HCT116 (cell line): Measurements from ENCODE around the gene KDM3B. TPM values are rescaled to one million over a fixed set of nuclear protein-coding genes. Genes with fewer than 3 reads are reported as not detected.

Experiments
- ATAC-seq: fragments of 200-7000 bp; cut with Tn5 transposase; 2 replicates; pipeline ENCODE4 v1.9.1; 2020; ENCODE audit warnings: mild to moderate bottlenecking, moderate library complexity
- BruUV-seq: library from RNA; stranded (reverse); fragments of 400-500 nt; replicated peaks from 2 replicates; lab custom pipeline; 2021; lab: Mats Ljungman, UMichigan
- CTCF ChIA-PET: fragments of 300-600 bp; sonication (Branson Sonifier 250); formaldehyde crosslinking; loops from one replicate; lab custom pipeline; 2021; ENCODE audit warnings: antibody characterized with exemption; lab: Charles Lee
- POLR2A ChIA-PET: fragments of 300-600, 350-600 bp; sonication (Branson Sonifier 250); formaldehyde crosslinking; loops from one replicate; lab custom pipeline; 2021; ENCODE audit warnings: antibody characterized with exemption; lab: Charles Lee
- RAD21 ChIA-PET, 2 experiments: fragments of 300-600 bp; sonication (Branson Sonifier 250); formaldehyde crosslinking; loops; one replicate each; lab custom pipeline; 2023; ENCODE audit warnings: low total read pairs in 2 of 2; ENCODE audit not compliant: uncharacterized antibody in 2 of 2, unreplicated experiment in 2 of 2, low non-redundant PET in 1 of 2; lab: Charles Lee
- DNase-seq: peaks from one replicate; pipeline ENCODE4 v3.0.0-alpha.2; 2010; ENCODE audit warnings: low read depth, low spot score
- H2AFZ ChIP-seq: fragments of 200-600 bp; shearing (Covaris generic), sonication (generic); 2 replicates; pipeline ENCODE4 v1.6.1; 2017; ENCODE audit warnings: low read depth, mixed run types, mixed read lengths, antibody characterized with exemption, low read length; ENCODE audit not compliant: poor library complexity, severe bottlenecking
- H3K27ac ChIP-seq: 2 replicates; pipeline ENCODE4 v1.5.1; 2012; ENCODE audit warnings: low read depth, low read length
- H3K27me3 ChIP-seq: fragments of 200-600 bp; sonication (generic); 2 replicates; pipeline ENCODE4 v1.6.1; 2016; ENCODE audit warnings: mixed run types, low read length, mixed read lengths; ENCODE audit not compliant: insufficient read depth
- H3K36me3 ChIP-seq, 2 experiments: fragments of 200-500 bp in 1 of 2; fragments of 200-600 bp in 1 of 2; sonication (Bioruptor generic) in 1 of 2; sonication (generic) in 1 of 2; 2 replicates each; pipeline versions ENCODE4 v1.5.1 to v1.6.1; 2014 to 2016; ENCODE audit warnings: low read length in 2 of 2, inconsistent platforms in 1 of 2, mixed read lengths in 1 of 2, mixed run types in 1 of 2; ENCODE audit not compliant: insufficient read depth in 2 of 2, control insufficient read depth in 1 of 2
- H3K4me1 ChIP-seq, 2 experiments: fragments of 200-600 bp in 1 of 2; sonication (generic) in 1 of 2; 2 replicates each; pipeline versions ENCODE4 v1.5.1 to v1.6.1; 2012 to 2017; ENCODE audit warnings: low read length in 2 of 2, inconsistent platforms in 1 of 2, mild to moderate bottlenecking in 1 of 2, mixed read lengths in 1 of 2, mixed run types in 1 of 2, moderate library complexity in 1 of 2; ENCODE audit not compliant: insufficient read depth in 2 of 2, control insufficient read depth in 1 of 2
- H3K4me2 ChIP-seq: fragments of 200-600 bp; sonication (generic); 2 replicates; pipeline ENCODE4 v1.6.1; 2017; ENCODE audit warnings: mixed run types, low read length, mixed read lengths
- H3K4me3 ChIP-seq, 2 experiments: fragments of 200-600 bp in 1 of 2; sonication (generic) in 1 of 2; replicated peaks in 1 of 2; 2 replicates each; pipeline ENCODE4 v1.5.1; 2011 to 2016; ENCODE audit warnings: low read length in 2 of 2, control low read depth in 1 of 2, low read depth in 1 of 2, mild to moderate bottlenecking in 1 of 2, mixed read lengths in 1 of 2, mixed run types in 1 of 2
- H3K79me2 ChIP-seq: fragments of 200-600 bp; sonication (generic); 2 replicates; pipeline ENCODE4 v1.6.1; 2017; ENCODE audit warnings: mild to moderate bottlenecking, mixed run types, low read length, moderate library complexity, mixed read lengths; ENCODE audit not compliant: insufficient read depth
- H3K9ac ChIP-seq: fragments of 200-600 bp; sonication (generic); 2 replicates; pipeline ENCODE4 v1.6.1; 2016; ENCODE audit warnings: low read length, mixed read lengths
- H3K9me2 ChIP-seq: fragments of 200-600 bp; sonication (generic), shearing (Covaris generic); 2 replicates; pipeline ENCODE4 v1.6.1; 2017; ENCODE audit warnings: mixed run types, mild to moderate bottlenecking, moderate library complexity; ENCODE audit not compliant: insufficient read depth
- H3K9me3 ChIP-seq, 2 experiments: fragments of 200-500 bp in 1 of 2; fragments of 200-600 bp in 1 of 2; sonication (Bioruptor generic) in 1 of 2; sonication (generic) in 1 of 2; 2 replicates each; pipeline ENCODE4 v1.6.1; 2014 to 2017; ENCODE audit warnings: low read length in 2 of 2, mixed read lengths in 2 of 2, inconsistent platforms in 1 of 2, low read depth in 1 of 2, mild to moderate bottlenecking in 1 of 2, mixed run types in 1 of 2, moderate library complexity in 1 of 2; ENCODE audit not compliant: control insufficient read depth in 1 of 2, insufficient read depth in 1 of 2
- H4K20me1 ChIP-seq: fragments of 200-600 bp; sonication (generic), shearing (Covaris generic); 2 replicates; pipeline ENCODE4 v1.6.1; 2017; ENCODE audit warnings: mixed run types, mild to moderate bottlenecking, moderate library complexity; ENCODE audit not compliant: insufficient read depth
- ATF3 ChIP-seq: IDR thresholded peaks from 2 replicates; pipeline ENCODE4 v1.6.1; 2012
- CBX3 ChIP-seq: IDR thresholded peaks from 2 replicates; pipeline ENCODE4 v1.6.1; 2012; ENCODE audit warnings: low read depth
- CEBPB ChIP-seq: IDR thresholded peaks from 2 replicates; pipeline ENCODE4 v1.6.1; 2012; ENCODE audit warnings: low read depth
- ELF1 ChIP-seq: IDR thresholded peaks from 2 replicates; pipeline ENCODE4 v1.6.1; 2012; ENCODE audit warnings: low read depth, borderline replicate concordance
- EZH2phosphoT487 ChIP-seq: fragments of 200-600 bp; IDR thresholded peaks from 2 replicates; pipeline ENCODE4 v1.6.1; 2018; ENCODE audit warnings: antibody characterized with exemption, borderline replicate concordance
- MAX ChIP-seq: IDR thresholded peaks from 2 replicates; pipeline ENCODE4 v1.6.1; 2012
- POLR2A ChIP-seq: IDR thresholded peaks from 2 replicates; pipeline ENCODE4 v1.7.0; 2011; ENCODE audit warnings: borderline replicate concordance; ENCODE audit not compliant: insufficient read depth, insufficient read length; ENCODE audit errors: extremely low read depth
- POLR2AphosphoS5 ChIP-seq: IDR thresholded peaks from 2 replicates; pipeline ENCODE4 v1.6.1; 2011; ENCODE audit warnings: mild to moderate bottlenecking, low read depth, low read length, moderate library complexity
- RAD21 ChIP-seq: IDR thresholded peaks from 2 replicates; pipeline ENCODE4 v1.6.1; 2012; ENCODE audit warnings: low read depth, mild to moderate bottlenecking
- REST ChIP-seq: IDR thresholded peaks from 2 replicates; pipeline ENCODE4 v1.6.1; 2012; ENCODE audit warnings: low read depth
- SIN3A ChIP-seq: IDR thresholded peaks from 2 replicates; pipeline ENCODE4 v1.6.1; 2012; ENCODE audit warnings: low read depth
- SP1 ChIP-seq: IDR thresholded peaks from 2 replicates; pipeline ENCODE4 v1.6.1; 2012; ENCODE audit warnings: low read depth
- SRF ChIP-seq: IDR thresholded peaks from 2 replicates; pipeline ENCODE4 v1.6.1; 2012; ENCODE audit warnings: low read depth
- YY1 ChIP-seq: IDR thresholded peaks from 2 replicates; pipeline ENCODE4 v1.6.1; 2011; ENCODE audit warnings: low read length, low read depth, moderate library complexity, mild to moderate bottlenecking; ENCODE audit not compliant: insufficient replicate concordance; ENCODE audit errors: extremely low read depth
- ZFX ChIP-seq: fragments of 450-650 bp; IDR thresholded peaks from 2 replicates; pipeline ENCODE4 v1.6.1; 2017
- ZNF274 ChIP-seq: fragments of 200-500 bp; sonication (Bioruptor generic); IDR thresholded peaks from 2 replicates; pipeline ENCODE4 v1.6.1; 2014; ENCODE audit warnings: mild to moderate bottlenecking, low read depth, low read length, inconsistent platforms
- intact Hi-C: fragments of 100-400 bp; cut with micrococcal nuclease; formaldehyde crosslinking; loops from 2 replicates; pipeline ENCODE4 v1.10.0; 2022
- total RNA-seq: library from RNA; stranded (reverse); gene quantifications from one replicate; pipeline ENCODE4 v1.2.1, GENCODE V29; 2021; ENCODE audit not compliant: unreplicated experiment
- TF ChIP-seq, protein P1 (sequence below), 3 experiments: fragments of 200-600 bp in 1 of 3; sonication (generic) in 1 of 3; IDR thresholded peaks in 2 of 3; conservative IDR thresholded peaks in 1 of 3; 2 replicates each; pipeline ENCODE4 v1.5.1; 2012 to 2017; ENCODE audit warnings: low read depth in 2 of 3, low read length in 2 of 3, antibody characterized with exemption in 1 of 3, borderline replicate concordance in 1 of 3, control low read depth in 1 of 3, mild to moderate bottlenecking in 1 of 3, mixed read lengths in 1 of 3, mixed run types in 1 of 3, moderate library complexity in 1 of 3; ENCODE audit not compliant: insufficient read depth in 1 of 3

KDM3B gene
- total RNA-seq, 1 experiment from 2014 or later, result 65.1 TPM

DNA sequence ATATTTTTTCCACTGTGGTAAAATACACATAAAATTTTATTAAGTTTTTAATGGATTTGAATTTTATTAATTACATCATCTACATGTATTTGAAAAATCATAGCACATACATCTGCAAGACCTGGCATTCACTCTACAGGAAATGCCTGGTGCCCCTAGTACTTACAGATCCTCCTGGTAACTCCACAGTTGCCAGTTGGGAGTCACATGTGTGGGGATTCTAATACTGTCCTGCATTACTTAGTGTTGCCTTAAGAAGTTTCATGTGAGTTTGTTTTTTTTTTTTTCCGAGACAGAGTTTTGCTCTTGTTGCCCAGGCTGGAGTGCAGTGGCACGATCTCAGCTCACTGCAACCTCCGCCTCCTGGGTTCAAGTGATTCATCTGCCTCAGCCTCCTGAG, 18.1 kb downstream of the KDM3B start:
- H3K4me2 ChIP-seq, result no peak overlapping the region
- CTCF ChIA-PET, result interaction anchor here (1.1 to 1.3 kb wide), 2 partner anchors 17 to 19 kb away, joined by 3 to 4 read pairs; no protein-coding TSS in a partner anchor
- no TSS peak for BruUV-seq

More for the DNA sequence above, 18.1 kb downstream of the KDM3B start:
- Histone ChIP-seq H3K79me2 (peaks cover 83% of the 10 kb centered on the region), H3K27me3 (no peaks in the 10 kb centered on the region), H3K27ac (no peak overlapping the region), H3K4me1 (no peaks in the 10 kb centered on the region), H3K9me3 (no peaks in the 10 kb centered on the region), H3K36me3 (peaks cover 5 to 6% of the 10 kb centered on the region in 2 experiments; a peak in 2 of 4 replicates), H3K4me3 (no peak overlapping the region), H3K9ac (no peak overlapping the region), H3K9me2 (no peaks in the 10 kb centered on the region), H4K20me1 (no peaks in the 10 kb centered on the region; the same call in 1 of the 2 replicates), H2AFZ (no peak overlapping the region)
- ChIA-PET RAD21 (no interaction called here), POLR2A (no interaction called here)
- TF ChIP-seq REST (no peak), RAD21 (no peak), YY1 (no peak), POLR2AphosphoS5 (no peak), POLR2A (no peak), MAX (no peak), CEBPB (no peak), ZNF274 (no peak), ZFX (no peak), SRF (no peak), ELF1 (no peak), EZH2phosphoT487 (no peak), SIN3A (no peak), SP1 (no peak), ATF3 (no peak), CBX3 (no peak)
- TF ChIP-seq, protein P1, sequence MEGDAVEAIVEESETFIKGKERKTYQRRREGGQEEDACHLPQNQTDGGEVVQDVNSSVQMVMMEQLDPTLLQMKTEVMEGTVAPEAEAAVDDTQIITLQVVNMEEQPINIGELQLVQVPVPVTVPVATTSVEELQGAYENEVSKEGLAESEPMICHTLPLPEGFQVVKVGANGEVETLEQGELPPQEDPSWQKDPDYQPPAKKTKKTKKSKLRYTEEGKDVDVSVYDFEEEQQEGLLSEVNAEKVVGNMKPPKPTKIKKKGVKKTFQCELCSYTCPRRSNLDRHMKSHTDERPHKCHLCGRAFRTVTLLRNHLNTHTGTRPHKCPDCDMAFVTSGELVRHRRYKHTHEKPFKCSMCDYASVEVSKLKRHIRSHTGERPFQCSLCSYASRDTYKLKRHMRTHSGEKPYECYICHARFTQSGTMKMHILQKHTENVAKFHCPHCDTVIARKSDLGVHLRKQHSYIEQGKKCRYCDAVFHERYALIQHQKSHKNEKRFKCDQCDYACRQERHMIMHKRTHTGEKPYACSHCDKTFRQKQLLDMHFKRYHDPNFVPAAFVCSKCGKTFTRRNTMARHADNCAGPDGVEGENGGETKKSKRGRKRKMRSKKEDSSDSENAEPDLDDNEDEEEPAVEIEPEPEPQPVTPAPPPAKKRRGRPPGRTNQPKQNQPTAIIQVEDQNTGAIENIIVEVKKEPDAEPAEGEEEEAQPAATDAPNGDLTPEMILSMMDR (IDR thresholded peaks at IDR 0.05 in 2 of 3, conservative IDR thresholded peaks at IDR 0.05 in 1 of 3; ENCODE audit: borderline replicate concordance in 1 of 3, insufficient read depth in 1 of 3, low read depth in 2 of 3, low read length in 2 of 3), result no peak
- DNase-seq, result no peak
- no peak for ATAC-seq
- intact Hi-C loops, result no loop called here
